ENCODE measurements around the gene CASP2. TPM values are rescaled to one million over a fixed set of nuclear protein-coding genes. Genes with fewer than 3 reads are reported as not detected.

Gene CASP2
- total RNA-seq, 1 donor from 2014 or later = 10.9 TPM

GRCh38 chr7:143243614-143244013, 44.5 kb upstream of the CASP2 start:
- intact Hi-C loops (cut with micrococcal nuclease) = loop anchor here (5.0 kb wide), 1 partner anchor 174 kb away; no protein-coding TSS in a partner anchor
- no peak overlapping the region for H3K4me3 ChIP-seq
- H3K27ac ChIP-seq (replicated peaks) = no peak overlapping the region
- no peaks in the 10 kb centered on the region for H3K27me3 ChIP-seq (ENCODE audit: low read depth)
- no peak for TF ChIP-seq CTCF (IDR thresholded peaks at IDR 0.05; ENCODE audit: borderline replicate concordance)
- no peaks in the 10 kb centered on the region for H3K9me3 ChIP-seq (replicated peaks)
- DNase-seq = no peak
- no peaks in the 10 kb centered on the region for H3K36me3 ChIP-seq
- H3K4me1 ChIP-seq = peaks cover 7% of the 10 kb centered on the region

GRCh38 chr7:143244321-143244720, 43.8 kb upstream of the CASP2 start:
- Histone ChIP-seq H3K4me3 (no peak overlapping the region), H3K27me3 (ENCODE audit: low read depth) (no peaks in the 10 kb centered on the region), H3K4me1 (peaks cover 7% of the 10 kb centered on the region), H3K27ac (replicated peaks) (no peak overlapping the region), H3K9me3 (replicated peaks) (peaks cover 2% of the 10 kb centered on the region), H3K36me3 (no peaks in the 10 kb centered on the region)
- DNase-seq = no peak
- no peak for TF ChIP-seq CTCF (IDR thresholded peaks at IDR 0.05; ENCODE audit: borderline replicate concordance)
- intact Hi-C loops (cut with micrococcal nuclease) = loop anchor here (5.0 kb wide), 1 partner anchor 173 kb away; no protein-coding TSS in a partner anchor

- Histone ChIP-seq H3K4me3 (no peak overlapping the region), H3K27me3 (ENCODE audit: low read depth) (no peaks in the 10 kb centered on the region), H3K9me3 (replicated peaks) (peaks cover 10% of the 10 kb centered on the region), H3K27ac (replicated peaks) (no peak overlapping the region), H3K4me1 (peaks cover 7% of the 10 kb centered on the region), H3K36me3 (no peaks in the 10 kb centered on the region)
- DNase-seq = no peak
- TF ChIP-seq CTCF (IDR thresholded peaks at IDR 0.05; ENCODE audit: borderline replicate concordance) = no peak
- intact Hi-C loops (cut with micrococcal nuclease) = no loop called here
Observed at GRCh38 chr7:143245123-143245522, 43.0 kb upstream of the CASP2 start.

DNA sequence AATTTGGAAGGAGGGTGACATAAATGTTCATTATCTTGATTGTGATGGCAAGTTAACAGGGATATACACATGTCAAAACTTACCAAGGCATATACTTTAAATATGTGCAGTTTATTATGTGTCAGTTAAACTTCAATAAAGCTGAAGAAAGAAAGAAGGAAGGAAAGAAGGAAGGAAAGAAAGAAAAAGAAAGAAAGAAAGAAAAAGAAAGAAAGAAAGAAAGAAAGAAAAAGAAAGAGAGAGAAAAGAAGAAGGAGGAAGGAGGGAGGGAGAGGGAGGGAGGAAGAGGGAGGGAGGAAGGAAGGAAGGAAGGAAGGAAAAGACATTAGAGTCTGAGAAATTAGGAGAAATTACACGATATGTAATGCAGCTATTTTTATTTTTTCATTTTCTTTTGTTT, 40.8 kb upstream of the CASP2 start:
- Histone ChIP-seq H3K4me3 (no peak overlapping the region), H3K27me3 (ENCODE audit: low read depth) (no peaks in the 10 kb centered on the region), H3K9me3 (replicated peaks) (peaks cover 12% of the 10 kb centered on the region), H3K36me3 (no peaks in the 10 kb centered on the region), H3K4me1 (no peaks in the 10 kb centered on the region), H3K27ac (replicated peaks) (no peak overlapping the region)
- intact Hi-C loops (cut with micrococcal nuclease) = no loop called here
- no peak for TF ChIP-seq CTCF (IDR thresholded peaks at IDR 0.05; ENCODE audit: borderline replicate concordance)
- DNase-seq = no peak

GRCh38 chr7:143248761-143249354, 39.3 kb upstream of the CASP2 start:
- H3K9me3 ChIP-seq (replicated peaks) = peaks cover 12% of the 10 kb centered on the region
- no peak overlapping the region for H3K27ac ChIP-seq (replicated peaks)
- DNase-seq = no peak
- H3K27me3 ChIP-seq (ENCODE audit: low read depth) = no peaks in the 10 kb centered on the region
- no peak overlapping the region for H3K4me3 ChIP-seq
- TF ChIP-seq CTCF (IDR thresholded peaks at IDR 0.05; ENCODE audit: borderline replicate concordance) = no peak
- no peaks in the 10 kb centered on the region for H3K4me1 ChIP-seq
- no peaks in the 10 kb centered on the region for H3K36me3 ChIP-seq
- intact Hi-C loops (cut with micrococcal nuclease) = no loop called here
